GM12801 (cell line): ENCODE data around the gene PABPN1L.

ENCODE experiments used
- CTCF ChIP-seq: IDR thresholded peaks from one replicate; pipeline ENCODE4 v1.5.1; 2011; ENCODE audit warnings: control low read depth; ENCODE audit not compliant: insufficient read length; ENCODE audit errors: extremely low read depth

PABPN1L gene

GRCh38 chr16:88892065-88892464, 25.6 kb upstream of the PABPN1L start:
- TF ChIP-seq CTCF, result no peak

DNA sequence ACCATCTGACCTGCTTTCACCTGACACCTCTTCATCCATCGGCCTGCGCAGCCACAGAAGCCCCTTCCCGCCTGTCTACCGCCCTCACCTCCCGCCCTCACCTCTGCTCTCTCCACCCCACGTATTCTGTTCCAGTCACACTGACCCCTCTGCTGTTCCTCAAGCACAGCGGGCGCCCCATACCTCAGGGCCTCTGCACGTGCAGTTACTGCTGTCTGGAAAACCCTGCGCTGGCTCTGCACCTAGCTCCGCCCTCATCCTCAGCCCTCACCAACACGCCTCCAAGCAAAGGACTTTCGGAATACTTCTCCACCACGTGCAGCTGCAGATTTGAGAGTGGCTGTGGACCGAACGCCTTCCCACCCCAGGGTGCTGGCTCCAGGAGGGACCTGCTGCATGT, 24.6 kb upstream of the PABPN1L start:
- TF ChIP-seq CTCF, result no peak

GRCh38 chr16:88888461-88889387, 22.3 kb upstream of the PABPN1L start:
- no peak for TF ChIP-seq CTCF

GRCh38 chr16:88888057-88888456, 21.6 kb upstream of the PABPN1L start:
- TF ChIP-seq CTCF, result no peak

DNA sequence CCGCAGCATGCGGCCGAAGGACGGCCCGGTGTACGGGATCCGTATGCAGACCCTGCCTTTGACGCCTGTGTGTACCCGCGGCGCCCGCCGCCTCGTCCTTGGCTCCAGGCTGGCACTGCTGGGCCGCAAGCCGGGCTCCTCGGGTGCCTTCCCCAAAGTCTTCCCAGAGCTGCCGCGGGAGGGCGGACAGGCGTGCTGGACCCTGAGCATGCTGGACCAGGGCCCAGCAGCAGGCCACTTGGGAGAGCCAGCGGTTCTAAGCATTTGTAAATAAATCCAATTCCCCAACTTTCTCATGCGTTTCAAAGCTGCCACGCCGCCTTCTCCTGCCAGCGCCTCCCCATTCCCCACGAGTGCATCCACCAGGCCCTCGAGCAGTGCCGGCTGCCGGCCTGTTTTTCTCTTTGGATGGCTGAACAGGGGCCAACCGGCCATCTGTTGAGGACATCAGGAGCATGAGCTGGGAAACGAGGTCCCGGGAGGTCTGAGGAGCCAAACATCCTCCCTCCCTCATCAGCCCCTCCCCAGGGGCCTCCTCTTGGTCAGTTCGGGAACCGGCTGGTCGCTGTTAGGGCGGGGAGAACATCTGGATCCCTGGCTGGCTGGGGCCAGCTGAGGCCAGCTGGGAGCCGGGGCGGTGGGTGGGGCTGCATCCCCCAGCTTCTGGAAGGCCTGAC, 20.5 kb upstream of the PABPN1L start:
- TF ChIP-seq CTCF, result no peak

DNA sequence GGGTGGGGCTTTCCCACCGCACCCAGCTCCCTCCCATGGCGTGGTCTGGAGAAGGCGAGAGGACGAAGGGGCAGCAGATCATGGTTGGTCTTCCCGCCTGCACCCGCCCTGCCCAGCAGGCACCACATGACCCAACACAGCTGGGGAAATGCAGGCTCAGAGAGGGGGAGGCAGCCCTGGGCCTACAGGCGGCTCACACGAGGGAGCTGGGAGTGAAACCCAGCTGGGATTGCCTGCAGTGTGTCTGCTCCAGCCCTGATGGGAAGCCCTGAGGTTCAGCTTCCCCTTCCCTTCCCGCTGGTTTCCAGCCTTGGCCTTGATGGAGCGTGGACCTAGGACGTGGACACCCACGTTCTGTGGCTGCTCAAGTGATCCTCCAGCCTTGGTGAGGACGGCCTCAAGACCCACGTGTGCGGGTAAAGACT, 20.0 kb upstream of the PABPN1L start:
- no peak for TF ChIP-seq CTCF

DNA sequence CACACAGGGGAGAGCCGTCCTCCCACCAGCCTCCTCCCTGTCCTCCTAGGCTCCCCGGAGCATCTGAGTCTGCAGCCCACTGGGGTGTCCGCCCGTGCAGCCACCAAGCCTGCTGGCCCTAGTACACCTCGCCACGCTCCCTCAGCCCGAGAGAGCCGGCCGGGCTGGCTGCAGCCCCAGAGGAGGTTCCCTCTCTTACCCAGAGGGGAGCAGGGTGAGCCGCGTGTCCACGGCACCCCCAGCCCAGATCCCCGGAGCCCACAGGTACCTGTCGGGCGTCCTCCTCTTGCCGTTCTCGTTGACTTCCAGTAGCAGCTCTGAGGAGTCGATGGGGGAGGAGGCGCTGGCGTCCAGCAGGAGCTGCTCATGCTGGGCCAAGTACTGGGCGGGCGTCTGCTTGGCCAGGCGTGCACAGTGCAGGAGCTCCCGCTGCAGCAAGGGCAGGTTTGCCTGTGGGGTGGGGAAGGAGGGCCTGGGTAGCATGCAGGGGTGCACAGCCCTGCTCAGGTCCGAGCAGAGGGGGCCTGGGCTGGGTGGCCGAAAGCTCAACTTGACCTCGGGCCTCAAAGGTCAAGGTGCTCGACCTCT, 19.3 kb upstream of the PABPN1L start:
- TF ChIP-seq CTCF, result no peak
